ENCODE results near the gene GABRD. TPM values are rescaled to one million over a fixed set of nuclear protein-coding genes. Genes with fewer than 3 reads are reported as not detected.

GABRD gene
- total and polyA plus RNA-seq, 10 donors, result 0.35 to 1.2 (median 0.94) TPM; not detected in 3

- 83 to 91% (median 87%) methylated on average over 9 of the region's 9 CpGs for WGBS, 5 donors
- intact Hi-C loops (cut with DNase I; ENCODE audit: low total_unique reads), result no loop called here
- DNase-seq, result no peak
- Histone ChIP-seq H3K36me3 (no peaks in the 10 kb centered on the region), H3K4me3 (no peak overlapping the region), H3K9me3 (no peaks in the 10 kb centered on the region), H3K4me1 (peaks cover 0 to 23% (median 10%) of the 10 kb centered on the region in 6 donors), H3K27ac (no peak overlapping the region), H3K27me3 (replicated peaks in 1 of 7) (peaks cover 0 to 92% (median 30%) of the 10 kb centered on the region in 7 donors)
- TF ChIP-seq CTCF (IDR thresholded peaks at IDR 0.05 in 8 of 11, conservative IDR thresholded peaks at IDR 0.05 in 3 of 11) (no peak), POLR2A (IDR thresholded peaks at IDR 0.05) (no peak), POLR2AphosphoS5 (IDR thresholded peaks at IDR 0.05) (no peak)
These were observed 3.0 kb upstream of the GABRD start for GRCh38 chr1:2016123-2016522.

GRCh38 chr1:2018217-2019171 is 651 bp upstream of the GABRD start:
- Histone ChIP-seq H3K4me3 (peak overlapping the region in 1 of 8 donors; percentile 60), H3K9me3 (no peaks in the 10 kb centered on the region), H3K36me3 (no peaks in the 10 kb centered on the region), H3K27ac (no peak overlapping the region), H3K4me1 (peaks cover 0 to 23% (median 10%) of the 10 kb centered on the region in 6 donors), H3K27me3 (replicated peaks in 1 of 7) (peaks cover 0 to 100% (median 45%) of the 10 kb centered on the region in 7 donors)
- DNase-seq, result no peak
- TF ChIP-seq CTCF (IDR thresholded peaks at IDR 0.05 in 8 of 11, conservative IDR thresholded peaks at IDR 0.05 in 3 of 11) (no peak), POLR2AphosphoS5 (IDR thresholded peaks at IDR 0.05) (no peak), POLR2A (IDR thresholded peaks at IDR 0.05) (no peak)
- 17 to 46% (median 19%) methylated on average over 14 to 48 of the region's 48 CpGs for WGBS, 5 donors
- intact Hi-C loops (cut with DNase I; ENCODE audit: low total_unique reads), result no loop called here

- H3K27me3 ChIP-seq (replicated peaks in 1 of 7), result peaks cover 0 to 100% (median 48%) of the 10 kb centered on the region in 7 donors
- no peak for DNase-seq
- WGBS, 5 donors, result 11 to 26% (median 17%) methylated on average over 12 to 61 of the region's 61 CpGs
These were observed 595 bp downstream of the GABRD start for GRCh38 chr1:2019571-2020309.

More at GRCh38 chr1:2019571-2020309, 595 bp downstream of the GABRD start:
- Histone ChIP-seq H3K36me3 (no peaks in the 10 kb centered on the region), H3K9me3 (no peaks in the 10 kb centered on the region), H3K27ac (no peak overlapping the region), H3K4me3 (peak overlapping the region in 6 of 8 donors; percentile 8 to 60 (median 26)), H3K4me1 (peaks cover 0 to 27% (median 13%) of the 10 kb centered on the region in 6 donors)
- intact Hi-C loops (cut with DNase I; ENCODE audit: low total_unique reads), result no loop called here
- TF ChIP-seq CTCF (IDR thresholded peaks at IDR 0.05 in 8 of 11, conservative IDR thresholded peaks at IDR 0.05 in 3 of 11) (peak in 1 of 11 experiments; percentile 17), POLR2A (IDR thresholded peaks at IDR 0.05) (no peak), POLR2AphosphoS5 (IDR thresholded peaks at IDR 0.05) (peak in 1 of 3 donors; percentile 19)
